HFF-Myc (cell line): ENCODE data around the gene TBX10.
"Not testable (repeated sequence)": the region's sequence is repeated elsewhere in the genome, so short reads cannot be mapped to it uniquely, and the experiment has no call there.

Experiments
- DNase-seq: peaks from one replicate; pipeline ENCODE4 v3.0.0-alpha.2; 2011; ENCODE audit warnings: low read depth; ENCODE audit errors: extremely low read depth
- H3K4me3 ChIP-seq: replicated peaks from 2 replicates; pipeline ENCODE4 v1.5.1; 2011; ENCODE audit warnings: low read depth, mild to moderate bottlenecking, control low read depth, low read length
- CTCF ChIP-seq: IDR thresholded peaks from 2 replicates; pipeline ENCODE4 v1.5.1; 2012; ENCODE audit warnings: mild to moderate bottlenecking, low read depth, low read length, control low read depth; ENCODE audit errors: missing control alignments

TBX10 gene

GRCh38 chr11:67601098-67601497 lies 38.5 kb downstream of the TBX10 start:
- no peak for DNase-seq
- no peak for TF ChIP-seq CTCF
- no peak overlapping the region for H3K4me3 ChIP-seq

- no peak for DNase-seq
- no peak overlapping the region for H3K4me3 ChIP-seq
- no peak for TF ChIP-seq CTCF
Measured at GRCh38 chr11:67600324-67601029, 39.1 kb downstream of the TBX10 start.

GRCh38 chr11:67599149-67599548 lies 40.4 kb downstream of the TBX10 start:
- no peak for DNase-seq
- no peak for TF ChIP-seq CTCF
- no peak overlapping the region for H3K4me3 ChIP-seq

- DNase-seq, H3K4me3 ChIP-seq: not testable (repeated sequence)
Measured at GRCh38 chr11:67597963-67598362, 41.6 kb downstream of the TBX10 start.

GRCh38 chr11:67597458-67597857 lies 42.1 kb downstream of the TBX10 start:
- H3K4me3 ChIP-seq, DNase-seq: not testable (repeated sequence)

GRCh38 chr11:67596753-67597300 lies 42.7 kb downstream of the TBX10 start:
- H3K4me3 ChIP-seq = no peak overlapping the region
- TF ChIP-seq CTCF = no peak
- no peak for DNase-seq

GRCh38 chr11:67594480-67594879 lies 45.1 kb downstream of the TBX10 start:
- TF ChIP-seq CTCF = no peak
- no peak overlapping the region for H3K4me3 ChIP-seq
- no peak for DNase-seq

GRCh38 chr11:67593565-67593905 lies 46.0 kb downstream of the TBX10 start:
- H3K4me3 ChIP-seq = no peak overlapping the region
- no peak for TF ChIP-seq CTCF
- no peak for DNase-seq
